ENCODE data around the gene EIF2D. TPM values are rescaled to one million over a fixed set of nuclear protein-coding genes. Genes with fewer than 3 reads are reported as not detected.
"Not testable (repeated sequence)": the region's sequence is repeated elsewhere in the genome, so short reads cannot be mapped to it uniquely, and the experiment has no call there.

Gene EIF2D
- total RNA-seq, 2 donors from 2014 or later, result 38.3 to 41.9 TPM

GRCh38 chr1:206628916-206629315, 16.7 kb upstream of the EIF2D start:
- no peaks in the 10 kb centered on the region for H3K36me3 Mint-ChIP-seq (ENCODE audit: low read depth)
- H3K27me3 Mint-ChIP-seq (ENCODE audit: insufficient read depth), result peaks cover 16% of the 10 kb centered on the region
- 82% methylated on average over 1 of the region's 1 CpG; no CpG with 5 or more reads in 1 of the 2 experiments for whole genome bisulfite sequencing, 2 experiments (ENCODE audit: insufficient coverage in 1 of 2, insufficient read length in 1 of 2)
- H3K27ac ChIP-seq (ENCODE audit: low read depth, low read length), result no peak overlapping the region
- H3K27me3 ChIP-seq (ENCODE audit: control insufficient read depth, insufficient read depth, low read length, poor library complexity, severe bottlenecking), result peaks cover 5% of the 10 kb centered on the region
- TF ChIP-seq CTCF (conservative IDR thresholded peaks at IDR 0.05), result no peak
- no peak overlapping the region for H3K4me3 Mint-ChIP-seq
- H3K4me3 ChIP-seq (ENCODE audit: low read length), result no peak overlapping the region
- no peaks in the 10 kb centered on the region for H3K36me3 ChIP-seq (ENCODE audit: control insufficient read depth, insufficient read depth, low read length)
- peaks cover 2% of the 10 kb centered on the region for H3K9me3 Mint-ChIP-seq
- DNase-seq, result no peak
- peaks cover 4% of the 10 kb centered on the region for H3K9me3 ChIP-seq (ENCODE audit: control insufficient read depth, low read length)
- H3K4me1 ChIP-seq (ENCODE audit: control insufficient read depth, insufficient read depth, low read length), result no peaks in the 10 kb centered on the region
- peaks cover 8% of the 10 kb centered on the region for H3K4me1 Mint-ChIP-seq
- no peak overlapping the region for H3K9ac ChIP-seq (ENCODE audit: extremely low read depth, low read length, poor library complexity, severe bottlenecking)
- H3K27ac Mint-ChIP-seq, result no peak overlapping the region

GRCh38 chr1:206626396-206626795, 14.1 kb upstream of the EIF2D start:
- not testable (repeated sequence) for H3K27ac ChIP-seq (ENCODE audit: low read depth, low read length); H3K9ac ChIP-seq (ENCODE audit: extremely low read depth, low read length, poor library complexity, severe bottlenecking); DNase-seq; H3K4me3 ChIP-seq (ENCODE audit: low read length); H3K36me3 Mint-ChIP-seq (ENCODE audit: low read depth); H3K4me1 Mint-ChIP-seq; H3K4me3 Mint-ChIP-seq; H3K9me3 ChIP-seq (ENCODE audit: control insufficient read depth, low read length); H3K4me1 ChIP-seq (ENCODE audit: control insufficient read depth, insufficient read depth, low read length); H3K9me3 Mint-ChIP-seq; H3K27ac Mint-ChIP-seq; H3K27me3 ChIP-seq (ENCODE audit: control insufficient read depth, insufficient read depth, low read length, poor library complexity, severe bottlenecking); H3K36me3 ChIP-seq (ENCODE audit: control insufficient read depth, insufficient read depth, low read length)
- 96% methylated on average over 2 of the region's 2 CpGs; no CpG with 5 or more reads in 1 of the 2 experiments for WGBS, 2 experiments (ENCODE audit: insufficient coverage in 1 of 2, insufficient read length in 1 of 2)
- H3K27me3 Mint-ChIP-seq (ENCODE audit: insufficient read depth), result peaks cover 19% of the 10 kb centered on the region

GRCh38 chr1:206609229-206609991, 2.9 kb downstream of the EIF2D start:
- peaks cover 9% of the 10 kb centered on the region for H3K36me3 Mint-ChIP-seq (ENCODE audit: low read depth)
- H3K9me3 ChIP-seq (ENCODE audit: control insufficient read depth, low read length), result no peaks in the 10 kb centered on the region
- no peak for DNase-seq
- TF ChIP-seq CTCF (conservative IDR thresholded peaks at IDR 0.05), result no peak
- H3K9ac ChIP-seq (ENCODE audit: extremely low read depth, low read length, poor library complexity, severe bottlenecking), result no peak overlapping the region
- H3K27ac Mint-ChIP-seq, result no peak overlapping the region
- peaks cover 26% of the 10 kb centered on the region for H3K36me3 ChIP-seq (ENCODE audit: control insufficient read depth, insufficient read depth, low read length)
- peaks cover 9% of the 10 kb centered on the region for H3K4me1 Mint-ChIP-seq
- H3K9me3 Mint-ChIP-seq, result no peaks in the 10 kb centered on the region
- H3K27ac ChIP-seq (ENCODE audit: low read depth, low read length), result no peak overlapping the region
- no peaks in the 10 kb centered on the region for H3K27me3 ChIP-seq (ENCODE audit: control insufficient read depth, insufficient read depth, low read length, poor library complexity, severe bottlenecking)
- H3K4me3 Mint-ChIP-seq, result no peak overlapping the region
- H3K4me3 ChIP-seq (ENCODE audit: low read length), result no peak overlapping the region
- WGBS, 2 experiments (ENCODE audit: insufficient coverage in 1 of 2, insufficient read length in 1 of 2), result 95% methylated on average over 2 to 4 of the region's 4 CpGs
- peaks cover 4% of the 10 kb centered on the region for H3K4me1 ChIP-seq (ENCODE audit: control insufficient read depth, insufficient read depth, low read length)
- no peaks in the 10 kb centered on the region for H3K27me3 Mint-ChIP-seq (ENCODE audit: insufficient read depth)
